Inflammatory macrophage (primary cell): ENCODE data around the gene CRB1.

Experiments
- DNase-seq, 2 donors: peaks; one replicate each; pipeline ENCODE4 v3.0.0-alpha.2; 2020 to 2022

The CRB1 gene

GRCh38 chr1:197351821-197352440, 83.9 kb downstream of the CRB1 start:
- no peak for DNase-seq

DNA sequence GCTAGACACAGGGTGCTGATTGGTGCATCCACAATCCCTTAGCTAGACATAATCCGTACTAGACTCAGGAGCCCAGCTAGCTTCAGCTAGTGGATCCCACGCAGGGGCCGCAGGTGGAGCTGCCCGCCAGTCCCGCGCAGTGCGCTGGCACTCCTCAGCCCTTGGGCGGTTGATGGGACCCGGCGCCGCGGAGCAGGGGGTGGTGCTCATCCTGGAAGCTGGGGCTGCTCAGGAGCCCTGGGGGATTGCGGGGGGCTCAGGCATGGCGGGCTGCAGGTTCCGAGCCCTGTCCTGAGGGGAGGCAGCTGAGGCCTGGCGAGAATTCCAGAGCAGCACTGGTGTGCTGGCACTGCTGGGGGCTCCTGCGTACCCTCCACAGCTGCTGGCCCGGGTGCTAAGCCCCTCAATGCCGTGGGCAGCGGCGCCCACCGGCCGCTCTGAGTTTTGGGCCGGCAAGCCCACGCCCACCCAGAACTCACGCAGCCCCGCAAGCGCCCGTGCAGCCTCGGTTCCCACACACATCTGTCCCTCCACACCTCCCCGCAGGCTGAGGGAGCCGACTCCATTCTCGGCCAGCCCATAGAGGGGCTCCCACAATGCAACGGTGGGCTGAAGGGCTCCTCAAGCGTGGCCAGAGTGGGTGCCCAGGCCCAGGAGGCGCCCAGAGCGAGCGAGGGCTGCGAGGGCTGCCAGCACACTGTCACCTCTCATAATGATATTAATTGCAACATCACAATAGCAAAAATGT, 87.4 kb downstream of the CRB1 start:
- DNase-seq: no peak

DNA sequence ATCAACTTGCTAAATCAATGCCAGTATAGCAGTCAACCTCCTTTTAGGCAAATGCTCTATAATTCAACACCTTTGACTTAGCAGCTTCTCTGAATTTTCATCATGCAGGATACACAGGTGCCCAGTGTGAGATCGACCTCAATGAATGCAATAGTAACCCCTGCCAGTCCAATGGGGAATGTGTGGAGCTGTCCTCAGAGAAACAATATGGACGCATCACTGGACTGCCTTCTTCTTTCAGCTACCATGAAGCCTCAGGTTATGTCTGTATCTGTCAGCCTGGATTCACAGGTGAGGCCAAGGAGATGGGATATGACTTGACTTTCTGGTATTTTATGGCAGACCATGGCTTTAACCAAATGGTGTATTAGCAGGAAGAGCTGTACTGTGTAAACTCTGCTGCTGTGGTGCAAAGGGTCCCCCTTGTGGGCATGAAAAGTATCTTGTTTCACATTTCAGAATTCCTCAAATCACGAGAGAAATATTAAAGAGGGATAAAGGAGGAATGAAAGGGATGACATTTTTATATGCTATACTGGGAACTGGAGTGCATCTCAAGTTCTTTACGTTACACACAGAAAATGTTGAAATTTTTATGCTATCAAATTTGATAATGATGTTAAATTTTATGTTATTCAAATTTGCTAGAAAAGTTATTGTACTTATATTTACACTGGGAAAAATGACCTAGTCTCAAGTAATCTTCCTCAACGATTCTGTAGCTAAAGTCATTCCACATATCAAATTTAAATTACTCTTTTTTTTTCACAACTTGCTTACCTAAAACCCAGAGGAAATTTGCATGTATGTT, 88.9 kb downstream of the CRB1 start:
- DNase-seq: peak; percentile 41 to 59

DNA sequence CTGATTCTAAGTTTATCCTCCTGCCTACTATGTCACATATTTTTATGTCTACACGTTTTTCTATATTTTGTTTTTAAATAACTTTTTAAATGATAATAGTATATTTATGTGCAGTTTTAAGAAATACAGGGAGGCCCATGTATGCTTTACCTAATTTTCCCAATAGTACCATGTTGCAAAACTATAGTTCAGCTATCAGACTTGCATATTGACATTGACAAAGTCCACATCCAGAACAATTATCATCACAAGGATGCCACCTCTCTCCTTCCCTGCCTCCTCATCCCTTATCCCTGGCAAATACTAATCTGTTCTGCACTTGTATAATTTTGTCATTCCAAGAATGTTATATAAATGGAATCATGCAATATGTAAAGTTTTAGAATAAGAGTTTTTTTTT, 90.9 kb downstream of the CRB1 start:
- DNase-seq: no peak

DNA sequence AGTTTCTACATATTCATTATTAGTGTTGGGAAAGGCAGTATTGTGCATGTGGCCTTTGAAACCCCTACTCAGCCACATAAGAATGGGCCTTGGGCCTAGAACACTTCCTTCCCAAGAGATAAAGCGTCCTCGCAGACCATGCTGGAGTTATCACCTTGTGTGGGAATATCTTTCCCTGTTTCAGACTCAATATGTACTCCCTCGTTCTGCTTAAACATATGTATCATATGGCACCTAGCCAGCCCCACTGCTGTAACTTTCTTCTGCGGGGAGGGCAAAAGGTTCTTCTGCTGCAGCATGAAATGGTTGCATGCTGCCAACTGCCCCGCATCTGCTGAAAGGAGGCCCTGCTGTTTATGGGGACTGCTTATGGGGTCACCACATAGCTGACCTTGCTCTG, 92.0 kb downstream of the CRB1 start:
- no peak for DNase-seq

GRCh38 chr1:197362871-197363270, 94.8 kb downstream of the CRB1 start:
- no peak for DNase-seq

GRCh38 chr1:197363855-197364254, 95.8 kb downstream of the CRB1 start:
- no peak for DNase-seq

GRCh38 chr1:197366996-197367395, 98.9 kb downstream of the CRB1 start:
- DNase-seq: no peak

GRCh38 chr1:197367627-197368026, 99.6 kb downstream of the CRB1 start:
- no peak for DNase-seq

DNA sequence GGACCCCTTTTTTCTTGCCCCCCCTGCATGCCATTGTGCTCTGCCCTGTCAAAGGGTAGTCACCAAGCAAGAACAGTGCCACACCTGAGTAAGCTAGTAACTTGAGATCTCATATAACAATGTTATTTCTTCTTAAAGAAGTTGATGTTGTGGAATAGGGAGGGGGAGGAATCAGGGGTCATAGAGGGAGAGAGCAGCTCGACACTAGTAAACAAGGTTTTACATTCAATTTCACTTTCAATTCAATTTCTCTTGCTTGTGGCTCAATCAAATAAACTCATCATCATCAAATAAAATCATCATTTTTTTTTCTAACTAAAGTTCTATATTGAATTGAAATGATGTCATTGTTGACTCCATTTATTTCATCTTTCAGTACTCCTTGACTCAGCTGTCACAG, 106.4 kb downstream of the CRB1 start:
- no peak for DNase-seq

DNA sequence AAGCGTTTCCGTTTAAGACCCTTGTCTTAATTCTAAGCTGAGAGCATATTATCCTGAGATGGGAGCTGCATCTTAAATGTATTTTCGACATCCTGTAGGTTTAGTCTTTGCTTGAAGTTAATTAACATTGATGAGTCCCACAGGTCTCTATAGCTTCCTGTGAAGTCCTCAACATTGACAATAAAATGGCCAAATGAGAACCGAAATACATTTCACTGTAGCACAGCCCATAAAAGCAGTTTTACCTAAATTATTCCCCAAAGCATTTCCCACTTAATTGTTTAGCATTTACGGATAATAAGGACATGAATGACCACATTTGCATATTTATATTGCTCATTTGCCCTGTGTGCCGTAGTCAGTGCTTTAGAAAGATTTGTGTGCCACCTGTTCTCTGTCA, 116.4 kb downstream of the CRB1 start:
- no peak for DNase-seq

GRCh38 chr1:197388801-197389200, 120.7 kb downstream of the CRB1 start:
- no peak for DNase-seq

DNA sequence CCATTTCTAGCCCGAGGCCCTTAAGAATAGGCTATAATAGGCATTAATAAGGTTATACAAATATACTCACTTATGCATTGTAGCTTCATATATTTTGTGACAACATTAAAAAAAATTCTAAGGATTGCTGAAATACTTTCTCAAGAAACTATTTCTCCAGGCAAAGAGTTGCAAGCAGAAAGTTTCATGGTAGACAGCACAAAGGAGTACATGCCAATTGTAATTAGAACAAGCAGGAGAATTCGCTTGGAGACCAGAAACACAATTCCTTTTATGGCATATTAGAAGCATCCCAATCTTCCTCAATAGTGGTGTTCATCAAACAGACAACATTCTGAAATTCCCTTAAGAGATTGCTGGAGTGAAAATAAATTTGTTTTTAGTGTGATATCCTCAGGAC, 122.8 kb downstream of the CRB1 start:
- no peak for DNase-seq

DNA sequence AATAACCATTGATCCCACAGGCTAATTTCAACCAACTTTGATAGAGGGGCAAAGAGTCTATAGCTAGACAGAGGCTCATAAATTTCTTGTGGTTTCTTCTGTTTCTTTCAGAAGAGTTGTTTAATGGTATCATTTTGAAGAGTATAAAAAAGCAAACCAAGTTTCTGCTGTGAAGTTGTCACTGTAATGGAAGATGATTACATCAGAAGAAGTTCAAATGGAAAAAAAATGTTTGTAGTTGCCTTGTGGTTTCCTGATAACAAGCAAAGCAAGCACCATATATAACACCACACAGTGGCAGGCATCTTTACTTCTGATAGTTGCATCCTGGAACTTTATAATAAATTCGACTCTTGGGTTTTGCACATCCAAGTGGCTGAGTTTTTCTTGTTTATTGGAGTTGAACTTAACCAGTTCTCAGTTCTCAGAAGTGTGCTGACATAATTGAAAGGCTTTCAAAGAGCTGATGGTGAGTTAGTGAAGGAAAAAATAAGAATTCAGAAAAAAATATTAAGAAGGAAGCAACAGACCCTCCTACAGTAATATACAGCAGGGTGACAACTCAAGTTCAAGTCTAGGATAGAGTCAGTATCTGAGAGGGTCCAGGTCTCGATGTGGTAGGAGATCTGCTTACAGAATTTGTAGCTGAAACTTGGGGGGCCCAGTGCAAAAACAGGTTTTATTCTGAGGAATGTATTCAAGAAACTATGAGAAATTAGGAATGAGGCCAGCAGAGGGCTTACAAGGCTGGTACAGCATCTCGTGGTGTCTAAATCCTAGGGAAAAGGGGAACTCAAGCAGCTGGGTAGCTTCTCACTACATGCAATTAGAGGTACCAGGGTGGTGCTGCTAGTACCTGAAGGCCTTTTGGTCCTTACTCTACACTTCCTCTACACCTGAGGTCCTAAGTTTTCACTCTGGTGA, 123.5 kb downstream of the CRB1 start:
- DNase-seq: peak in 1 of 2 donors; percentile 13

GRCh38 chr1:197392541-197392940, 124.5 kb downstream of the CRB1 start:
- no peak for DNase-seq

- DNase-seq: no peak
Measured at GRCh38 chr1:197393105-197393504, 125.1 kb downstream of the CRB1 start.

- no peak for DNase-seq
Measured at GRCh38 chr1:197393772-197394171, 125.7 kb downstream of the CRB1 start.

GRCh38 chr1:197394831-197395608, 127.0 kb downstream of the CRB1 start:
- DNase-seq: no peak

DNA sequence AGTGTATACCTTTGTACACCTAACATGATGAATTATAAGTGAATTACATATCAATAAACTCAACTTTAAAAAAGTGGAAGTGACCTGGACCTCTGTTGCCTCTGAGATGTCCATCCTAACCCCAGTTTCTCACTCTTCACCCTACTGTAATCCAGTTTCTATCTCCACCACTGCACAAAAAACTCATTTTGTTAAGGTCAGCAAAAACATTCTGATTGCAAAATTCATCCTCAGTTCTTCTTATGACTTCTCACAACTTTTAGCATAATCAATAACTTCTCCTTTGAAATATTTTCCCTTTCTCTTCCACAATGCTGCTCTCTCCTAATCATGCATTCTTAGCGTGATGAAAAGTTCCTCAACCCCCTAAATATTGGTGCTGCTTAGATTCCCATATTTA, 129.8 kb downstream of the CRB1 start:
- no peak for DNase-seq

GRCh38 chr1:197399755-197400521, 131.9 kb downstream of the CRB1 start:
- DNase-seq: peak; percentile 38 to 55

- DNase-seq: no peak
Measured at GRCh38 chr1:197400522-197400902, 132.5 kb downstream of the CRB1 start.
